Stimulated activated CD4-positive, alpha-beta T cell treated with anti-CD3 and anti-CD28 coated beads, TNF-alpha, amount 100 ng/mL, for 4 hours (primary cell): ENCODE results near the gene SLC43A1.
A peak's percentile ranks its signal among the peaks of the same experiment; 100 is the strongest.
"Not testable (repeated sequence)": the region's sequence is repeated elsewhere in the genome, so short reads cannot be mapped to it uniquely, and the experiment has no call there.

ENCODE experiments used
- DNase-seq, 3 experiments: peaks; one replicate each; pipeline ENCODE4 v3.0.0-alpha.2; 2020; ENCODE audit warnings: low read depth in 3 of 3

SLC43A1 gene

DNA sequence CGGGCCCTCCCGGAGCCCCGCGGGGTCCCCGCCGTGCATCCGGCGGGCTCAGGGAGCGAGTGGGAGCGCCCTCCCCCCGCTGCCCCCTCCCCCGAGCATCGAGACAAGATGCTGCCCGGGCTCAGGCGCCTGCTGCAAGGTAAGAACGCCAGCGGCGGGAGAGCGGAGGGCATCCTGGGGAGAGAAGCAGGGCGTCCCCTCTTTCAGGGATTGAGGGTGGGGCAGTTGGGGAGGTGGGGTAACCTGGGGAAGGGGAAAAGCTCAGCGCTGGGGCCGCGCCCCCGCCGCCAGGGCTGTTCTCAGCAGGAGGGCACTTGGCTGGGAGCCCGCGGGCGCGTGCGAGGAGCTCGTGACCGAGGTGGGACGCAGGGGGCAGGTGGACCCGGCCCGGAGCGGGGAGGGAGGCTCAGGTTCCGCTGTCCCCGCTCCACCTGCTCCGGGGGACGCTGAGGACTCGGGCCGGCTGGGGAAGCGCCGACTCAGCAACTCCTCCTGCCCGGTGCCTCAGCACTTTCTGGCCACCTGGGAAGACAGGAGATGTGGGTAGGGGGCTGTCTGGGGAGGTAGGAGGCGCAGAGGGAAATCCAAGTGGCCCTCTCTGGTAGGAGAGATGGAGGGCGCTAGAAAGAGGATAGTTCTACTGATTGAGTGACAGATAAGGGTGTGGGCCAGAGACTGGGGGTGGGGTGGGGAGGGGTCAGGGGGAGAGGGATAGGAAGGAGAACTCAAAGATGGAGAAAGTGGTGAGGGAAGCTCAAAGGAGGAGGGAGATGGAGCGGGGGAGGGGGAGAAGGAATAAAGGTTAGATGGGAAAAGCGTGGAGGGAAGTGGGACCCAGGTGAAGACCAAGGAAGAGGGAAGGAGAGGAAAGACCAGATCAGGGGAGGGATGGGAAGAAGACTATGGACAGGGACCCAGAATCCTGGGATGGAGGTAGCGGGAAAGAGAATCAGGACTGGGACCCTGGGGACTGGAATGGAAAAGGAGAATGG lies 54.4 kb downstream of the SLC43A1 start:
- no peak for DNase-seq

- peak in 1 of 3 experiments; percentile 24 for DNase-seq
These were observed 55.3 kb downstream of the SLC43A1 start, which contains the start of gene RTN4RL2 for GRCh38 chr11:57460022-57460757. TSS of gene RTN4RL2 (plus strand) at chr11:57460528. CDS start at chr11:57460866, 338 bp downstream.

- DNase-seq = peak in 1 of 3 experiments; percentile 20
These were observed 56.1 kb downstream of the SLC43A1 start for GRCh38 chr11:57459164-57460021.

GRCh38 chr11:57458410-57459163 lies 56.9 kb downstream of the SLC43A1 start:
- DNase-seq = peak; percentile 53 to 76 (median 66)

- DNase-seq = peak in 1 of 3 experiments; percentile 54
These were observed 57.5 kb downstream of the SLC43A1 start for GRCh38 chr11:57458060-57458409.

DNA sequence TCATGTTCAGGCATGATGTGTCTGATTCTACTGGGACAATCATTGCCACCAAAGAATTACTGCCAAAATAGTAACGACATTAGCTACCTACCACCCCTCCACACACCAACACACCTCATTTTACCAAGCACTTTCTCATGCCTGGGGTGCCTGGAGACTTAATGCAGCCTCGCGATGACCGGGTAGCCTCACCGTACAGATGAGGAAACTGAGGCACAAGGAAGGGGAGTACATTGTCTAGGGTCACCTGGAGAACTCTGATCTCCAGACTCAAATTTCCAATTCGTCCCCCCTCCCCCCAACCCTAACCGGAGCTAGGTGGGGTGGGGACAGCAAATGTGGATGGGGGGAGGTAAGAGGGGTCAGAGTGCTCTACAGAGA lies 57.9 kb downstream of the SLC43A1 start:
- no peak for DNase-seq

DNA sequence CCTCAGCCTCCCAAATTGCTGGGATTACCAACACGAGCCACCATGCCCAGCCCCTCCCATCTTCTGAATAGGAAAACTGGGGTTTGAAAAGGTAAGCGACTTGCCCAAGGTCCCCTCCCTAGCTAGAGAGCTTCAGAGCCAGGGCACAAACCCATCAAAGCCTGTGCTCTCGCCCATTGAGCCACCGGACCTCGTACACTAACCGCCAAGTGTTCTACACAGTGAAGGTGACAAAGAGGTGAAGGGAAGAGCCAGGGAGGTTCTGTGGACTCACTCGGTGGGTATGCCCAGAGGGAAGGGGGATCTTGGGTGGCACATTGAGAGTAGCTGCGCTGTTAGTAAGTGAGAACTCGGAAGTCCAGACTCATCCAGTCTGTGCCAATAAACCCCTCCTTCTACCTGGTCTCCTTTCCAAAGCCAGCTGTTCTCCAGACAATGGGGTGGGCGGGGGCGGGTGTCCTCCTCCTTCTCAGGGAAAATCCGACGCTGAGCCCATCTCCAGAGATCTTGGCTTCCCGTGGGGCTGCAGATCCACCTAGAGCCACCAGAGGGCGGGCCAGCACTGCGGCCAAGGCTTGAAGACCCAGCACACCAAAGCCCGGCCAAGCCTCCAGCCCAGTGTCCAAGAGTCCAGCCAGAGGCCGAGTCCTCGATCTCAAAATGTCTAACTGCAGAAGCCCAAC lies 58.4 kb downstream of the SLC43A1 start:
- DNase-seq = peak; percentile 45 to 61 (median 50)

GRCh38 chr11:57453543-57454177 lies 61.8 kb downstream of the SLC43A1 start:
- no peak for DNase-seq

GRCh38 chr11:57446055-57446454 lies 69.4 kb downstream of the SLC43A1 start:
- DNase-seq = no peak

GRCh38 chr11:57445122-57445394 lies 70.4 kb downstream of the SLC43A1 start:
- DNase-seq = not testable (repeated sequence)

- DNase-seq = no peak
These were observed 71.0 kb downstream of the SLC43A1 start for GRCh38 chr11:57444362-57445121.

DNA sequence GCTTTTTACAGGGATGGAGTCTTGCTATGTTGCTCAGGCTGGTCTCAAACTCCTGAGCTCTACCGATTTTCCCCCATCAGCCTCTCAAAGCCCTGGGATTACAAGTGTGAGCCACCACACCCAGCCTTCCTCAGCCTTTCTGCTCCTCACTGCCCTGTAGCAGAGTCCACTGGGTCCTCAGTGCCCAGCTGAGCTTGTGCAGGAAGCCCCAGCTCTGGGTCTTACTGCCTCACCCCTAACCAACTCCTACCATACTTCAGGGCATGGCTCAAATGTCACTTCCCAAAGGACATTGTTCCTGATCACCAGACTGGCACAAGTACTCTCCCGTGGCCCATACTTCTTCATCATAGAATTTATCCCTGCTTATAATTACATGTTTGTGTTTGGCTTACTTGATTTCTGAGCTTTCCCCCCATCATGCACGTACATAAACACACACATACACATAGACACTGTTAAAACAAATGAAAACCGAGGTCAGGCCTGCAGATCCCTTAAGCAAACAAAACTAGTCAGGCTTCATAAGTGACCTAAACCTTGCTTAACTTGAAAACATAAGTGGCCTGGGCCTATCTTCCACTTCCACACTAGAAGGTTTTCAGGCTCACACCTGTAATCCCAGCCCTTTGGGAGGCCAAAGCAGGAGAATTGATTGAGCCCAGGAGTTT lies 74.6 kb downstream of the SLC43A1 start:
- no peak for DNase-seq

DNA sequence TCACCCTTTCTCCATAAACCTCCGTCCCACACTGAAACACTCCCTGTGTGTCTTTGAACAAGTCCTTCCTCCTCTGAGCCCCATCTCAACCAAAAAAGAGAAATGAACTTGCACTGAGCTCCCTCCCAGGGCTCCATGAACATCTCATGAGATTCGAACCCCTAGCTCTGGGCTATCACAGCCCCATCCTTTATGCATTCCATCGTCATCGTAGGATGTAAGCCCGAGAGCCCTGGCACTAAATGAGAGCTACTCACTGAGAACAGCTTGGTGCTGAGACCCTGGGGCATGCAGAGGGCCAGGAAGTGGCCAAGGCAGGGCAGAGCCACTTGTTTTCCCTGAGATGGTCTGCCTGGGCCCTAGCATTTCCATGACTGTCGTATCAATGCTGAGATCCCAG lies 75.7 kb downstream of the SLC43A1 start:
- DNase-seq = no peak

DNA sequence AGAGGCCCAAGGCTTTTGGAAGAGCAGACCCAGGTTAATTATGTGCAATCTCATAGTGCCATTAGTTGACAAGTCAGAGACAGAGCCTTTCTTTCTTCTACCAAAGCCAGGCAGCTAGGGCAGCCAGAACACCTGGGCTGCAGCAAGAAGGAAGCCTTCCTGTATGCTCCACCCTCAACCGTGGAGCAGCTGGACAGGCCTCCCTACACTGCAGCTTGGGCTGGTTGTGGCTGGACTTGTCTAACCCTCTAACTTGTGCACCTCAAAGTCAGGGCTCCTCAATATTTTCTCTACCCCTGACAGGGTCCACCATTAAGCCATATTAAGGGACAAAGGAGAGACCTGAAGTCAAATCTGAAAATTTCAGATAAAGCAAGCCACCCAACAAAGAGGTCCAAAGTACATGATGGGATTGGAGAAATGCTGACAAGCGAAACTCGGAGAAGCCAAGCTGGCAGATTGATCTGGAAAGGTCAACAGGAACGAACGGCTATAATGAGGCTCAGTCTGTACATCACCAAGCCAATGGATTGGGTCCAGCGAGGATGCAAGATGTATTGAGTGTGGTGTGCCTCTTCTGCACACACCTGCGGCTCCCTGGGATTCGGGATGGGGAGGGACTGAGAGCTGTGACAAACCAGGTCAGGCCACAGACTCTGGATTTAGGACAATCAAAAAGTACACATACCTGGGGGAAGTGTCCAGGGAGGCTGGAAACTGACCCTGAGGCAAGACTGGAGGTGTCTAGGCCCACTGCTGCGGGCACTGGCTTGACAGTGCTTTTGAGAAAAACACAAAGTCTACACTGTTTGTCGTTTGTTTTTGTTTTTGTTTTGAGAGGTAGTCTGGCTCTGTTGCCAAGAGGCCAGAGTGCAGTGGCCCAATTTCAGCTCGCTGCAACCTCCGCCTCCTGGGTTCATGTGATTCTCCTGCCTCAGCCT lies 76.9 kb downstream of the SLC43A1 start:
- no peak for DNase-seq

DNA sequence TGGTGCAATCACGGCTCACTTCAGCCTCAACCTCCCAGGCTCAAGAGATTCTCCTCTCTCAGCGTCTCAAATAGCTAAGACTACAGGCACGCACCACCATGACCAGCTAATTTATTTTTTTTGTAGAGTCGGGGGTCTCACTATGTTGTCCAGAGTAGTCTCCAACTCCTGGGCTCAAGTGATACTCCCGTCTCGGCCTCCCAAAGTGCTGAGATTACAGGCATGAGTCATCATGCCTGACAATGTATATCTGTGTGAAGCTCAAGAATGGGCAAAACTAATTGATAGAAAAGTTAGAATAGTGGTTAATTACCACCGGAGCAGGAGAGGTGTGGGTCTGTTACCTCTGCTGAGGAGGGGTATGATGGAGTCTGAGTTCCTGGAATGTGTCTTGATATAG lies 79.5 kb downstream of the SLC43A1 start:
- no peak for DNase-seq

GRCh38 chr11:57434640-57435546 lies 80.6 kb downstream of the SLC43A1 start:
- DNase-seq = no peak
